SK-N-SH (cell line): ENCODE results near the gene FBXW9.

Experiments used
- CTCF ChIP-seq: fragments of 200-600 bp; sonication (generic); IDR thresholded peaks from 2 replicates; pipeline ENCODE4 v1.6.1; 2017; ENCODE audit warnings: antibody characterized with exemption, mild to moderate bottlenecking, moderate library complexity
- EP300 ChIP-seq, 2 experiments: IDR thresholded peaks; 2 replicates each; pipeline versions ENCODE4 v1.4.0 to v1.6.1; 2012; ENCODE audit warnings: borderline replicate concordance in 1 of 2, low read depth in 1 of 2, low read length in 1 of 2
- GABPA ChIP-seq: IDR thresholded peaks from 2 replicates; pipeline ENCODE4 v1.4.0; 2012; ENCODE audit warnings: low read depth, mild to moderate bottlenecking
- NRF1 ChIP-seq: IDR thresholded peaks from 2 replicates; pipeline ENCODE4 v1.6.1; 2012; ENCODE audit warnings: low read depth, mild to moderate bottlenecking, low read length
- RAD21 ChIP-seq: IDR thresholded peaks from 2 replicates; pipeline ENCODE4 v1.6.1; 2012; ENCODE audit warnings: mild to moderate bottlenecking, low read length
- SMC3 ChIP-seq: IDR thresholded peaks from 2 replicates; pipeline ENCODE4 v1.6.1; 2012; ENCODE audit warnings: low read depth, low read length, improper control_type of control experiment

DNA sequence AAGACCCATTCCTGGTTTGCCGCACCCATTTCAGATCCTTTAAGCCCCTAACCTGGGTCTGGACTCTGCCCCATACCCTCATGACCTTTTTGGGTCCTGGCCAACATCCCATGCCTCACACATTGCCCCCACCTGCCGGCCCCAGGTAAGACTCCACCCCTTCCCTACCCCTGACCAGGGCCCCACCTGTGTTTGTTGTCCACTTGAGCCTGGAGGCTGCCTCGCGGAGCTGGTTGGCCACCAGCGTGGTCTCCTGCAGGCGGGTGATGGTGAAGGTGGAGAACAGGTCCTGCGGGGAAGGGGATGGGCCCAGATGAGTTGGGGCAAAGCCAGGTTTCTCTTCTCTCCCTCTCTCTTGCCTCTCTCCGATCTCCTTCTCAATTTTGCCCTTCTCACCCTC lies 49.4 kb downstream of the FBXW9 start:
- TF ChIP-seq CTCF (no peak), GABPA (no peak), RAD21 (no peak), EP300 (IDR thresholded peaks at IDR 0.05; ENCODE audit: borderline replicate concordance in 1 of 2, low read depth in 1 of 2, low read length in 1 of 2) (no peak), NRF1 (no peak), SMC3 (no peak)
